IMR-90 (cell line): ENCODE measurements around the gene GADL1.

Experiments used
- POLR2A ChIP-seq: IDR thresholded peaks from 2 replicates; pipeline ENCODE4 v1.6.1; 2012; ENCODE audit warnings: mild to moderate bottlenecking, low read depth, low read length
- TF ChIP-seq, protein P1 (sequence below): conservative IDR thresholded peaks from 2 replicates; pipeline ENCODE4 v1.5.1; 2012; ENCODE audit warnings: mild to moderate bottlenecking, low read depth, low read length, improper control_type of control experiment

DNA sequence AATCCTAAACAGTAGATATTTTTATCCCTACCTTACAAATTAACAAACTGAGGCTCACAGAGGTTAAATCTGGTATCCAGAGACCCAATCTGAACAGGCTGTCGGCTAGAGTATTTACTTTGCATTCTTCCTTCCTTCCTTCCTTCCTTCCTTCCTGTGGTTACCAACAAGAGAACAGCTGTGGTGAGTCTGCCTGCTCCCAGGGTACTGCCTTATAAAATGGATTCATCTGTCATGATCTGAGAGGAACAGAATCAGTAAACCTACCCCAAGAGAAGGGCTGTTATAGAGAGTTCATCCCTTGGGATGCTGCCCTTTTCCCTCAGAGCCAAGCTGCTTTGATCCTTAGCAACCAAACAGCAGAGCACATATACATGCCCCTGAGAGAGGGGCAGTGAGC is 3.6 kb downstream of the GADL1 start:
- TF ChIP-seq, protein P1, sequence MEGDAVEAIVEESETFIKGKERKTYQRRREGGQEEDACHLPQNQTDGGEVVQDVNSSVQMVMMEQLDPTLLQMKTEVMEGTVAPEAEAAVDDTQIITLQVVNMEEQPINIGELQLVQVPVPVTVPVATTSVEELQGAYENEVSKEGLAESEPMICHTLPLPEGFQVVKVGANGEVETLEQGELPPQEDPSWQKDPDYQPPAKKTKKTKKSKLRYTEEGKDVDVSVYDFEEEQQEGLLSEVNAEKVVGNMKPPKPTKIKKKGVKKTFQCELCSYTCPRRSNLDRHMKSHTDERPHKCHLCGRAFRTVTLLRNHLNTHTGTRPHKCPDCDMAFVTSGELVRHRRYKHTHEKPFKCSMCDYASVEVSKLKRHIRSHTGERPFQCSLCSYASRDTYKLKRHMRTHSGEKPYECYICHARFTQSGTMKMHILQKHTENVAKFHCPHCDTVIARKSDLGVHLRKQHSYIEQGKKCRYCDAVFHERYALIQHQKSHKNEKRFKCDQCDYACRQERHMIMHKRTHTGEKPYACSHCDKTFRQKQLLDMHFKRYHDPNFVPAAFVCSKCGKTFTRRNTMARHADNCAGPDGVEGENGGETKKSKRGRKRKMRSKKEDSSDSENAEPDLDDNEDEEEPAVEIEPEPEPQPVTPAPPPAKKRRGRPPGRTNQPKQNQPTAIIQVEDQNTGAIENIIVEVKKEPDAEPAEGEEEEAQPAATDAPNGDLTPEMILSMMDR = no peak
- no peak for TF ChIP-seq POLR2A
